Globus pallidus (tissue), 1 donor: ENCODE results near the gene HOXA6.

Experiments used
- DNase-seq: peaks from one replicate; pipeline ENCODE4 v3.0.0-alpha.2; 2015; ENCODE audit warnings: low spot score

Gene HOXA6

GRCh38 chr7:27149842-27150567 is 2.4 kb upstream of the HOXA6 start:
- no peak for DNase-seq

GRCh38 chr7:27148756-27149641 is 1.4 kb upstream of the HOXA6 start:
- no peak for DNase-seq

- DNase-seq: no peak
These were observed 619 bp upstream of the HOXA6 start for GRCh38 chr7:27148031-27148755.

GRCh38 chr7:27146491-27147198 is 929 bp downstream of the HOXA6 start:
- no peak for DNase-seq

GRCh38 chr7:27145914-27146412 is 1.6 kb downstream of the HOXA6 start:
- no peak for DNase-seq

- DNase-seq: no peak
These were observed 2.2 kb downstream of the HOXA6 start for GRCh38 chr7:27145165-27145913.

GRCh38 chr7:27144781-27145164 is 2.8 kb downstream of the HOXA6 start:
- DNase-seq: no peak

GRCh38 chr7:27143950-27144780 is 3.4 kb downstream of the HOXA6 start:
- no peak for DNase-seq

- DNase-seq: no peak
These were observed 4.3 kb downstream of the HOXA6 start, which contains the start of gene HOXA5 for GRCh38 chr7:27143023-27143949. Gene HOXA5, minus strand, starts transcription at chr7:27143681. Its CDS starts 74 bp downstream, at chr7:27143607.

GRCh38 chr7:27142580-27143022 is 5.0 kb downstream of the HOXA6 start:
- DNase-seq: no peak

GRCh38 chr7:27141923-27142579 is 5.5 kb downstream of the HOXA6 start:
- DNase-seq: no peak

GRCh38 chr7:27141137-27141922 is 6.2 kb downstream of the HOXA6 start:
- DNase-seq: no peak

- DNase-seq: no peak
These were observed 7.3 kb downstream of the HOXA6 start for GRCh38 chr7:27140126-27140857.

- no peak for DNase-seq
These were observed 8.0 kb downstream of the HOXA6 start for GRCh38 chr7:27139334-27140125.

- no peak for DNase-seq
These were observed 8.6 kb downstream of the HOXA6 start for GRCh38 chr7:27138985-27139333.

- DNase-seq: no peak
These were observed 9.1 kb downstream of the HOXA6 start for GRCh38 chr7:27138472-27138871.
